K562 (cell line): ENCODE measurements around the gene CCN5. TPM values are rescaled to one million over a fixed set of nuclear protein-coding genes. Genes with fewer than 3 reads are reported as not detected.
A peak's percentile ranks its signal among the peaks of the same experiment; 100 is the strongest.

Experiments used
- CBX3 ChIP-seq, 2 experiments: IDR thresholded peaks; 1 replicate in 1 of 2; 2 replicates in 1 of 2; pipeline ENCODE4 v1.6.1; 2012; ENCODE audit warnings: inconsistent platforms in 2 of 2, low read length in 2 of 2, borderline replicate concordance in 1 of 2, control low read depth in 1 of 2
- CEBPB ChIP-seq: fragments of 450-650 bp; IDR thresholded peaks from 2 replicates; pipeline ENCODE4 v1.6.1; 2016; ENCODE audit warnings: missing genetic modification characterization, missing compliant biosample characterization
- CTBP1 ChIP-seq: fragments of 450-650 bp; IDR thresholded peaks from 2 replicates; pipeline ENCODE4 v1.6.1; 2016; ENCODE audit warnings: borderline replicate concordance
- ETV5 ChIP-seq: sonication (generic); formaldehyde crosslinking; IDR thresholded peaks from 2 replicates; pipeline ENCODE4 v1.4.0; 2020; ENCODE audit warnings: low read depth, mild to moderate bottlenecking, missing genetic modification reagents
- ETV6 ChIP-seq, 3 experiments: fragments of 150-350 bp in 1 of 3; sonication (generic) in 1 of 3; formaldehyde crosslinking in 1 of 3; IDR thresholded peaks; 2 replicates each; pipeline versions ENCODE4 v1.6.1 to v1.8.0; 2014 to 2022; ENCODE audit warnings: borderline replicate concordance in 2 of 3, low read depth in 2 of 3, antibody characterized with exemption in 1 of 3, low read length in 1 of 3, mild to moderate bottlenecking in 1 of 3, missing genetic modification reagents in 1 of 3
- FOXA3 ChIP-seq, 2 experiments: fragments of 450-650 bp in 1 of 2; sonication (generic) in 1 of 2; formaldehyde crosslinking; IDR thresholded peaks in 1 of 2; conservative IDR thresholded peaks in 1 of 2; 2 replicates each; pipeline versions ENCODE4 v1.4.0 to v1.8.0; 2020 to 2022; ENCODE audit warnings: mild to moderate bottlenecking in 2 of 2, missing genetic modification reagents in 1 of 2
- KAT2B ChIP-seq: IDR thresholded peaks from one replicate; pipeline ENCODE4 v1.6.1; 2012; ENCODE audit warnings: low read depth, mild to moderate bottlenecking, control low read depth, inconsistent platforms, low read length, moderate library complexity
- KDM1A ChIP-seq, 2 experiments: fragments of 450-650 bp; IDR thresholded peaks; 2 replicates each; pipeline ENCODE4 v1.6.1; 2016; ENCODE audit warnings: mild to moderate bottlenecking in 2 of 2
- REST ChIP-seq, 2 experiments: fragments of 450-650 bp; formaldehyde crosslinking in 1 of 2; IDR thresholded peaks; 2 replicates each; pipeline versions ENCODE4 v1.4.0 to v1.6.1; 2014 to 2020; ENCODE audit warnings: mild to moderate bottlenecking in 2 of 2, borderline replicate concordance in 1 of 2, low read depth in 1 of 2
- SFPQ ChIP-seq: fragments of 200-400 bp; formaldehyde crosslinking; IDR thresholded peaks from 2 replicates; pipeline ENCODE4 v1.6.1; 2017; ENCODE audit warnings: mild to moderate bottlenecking, low read depth, low read length, moderate library complexity
- SMAD4 ChIP-seq: fragments of 250-450 bp; sonication (Bioruptor Pico); conservative IDR thresholded peaks from 2 replicates; pipeline ENCODE4 v1.8.0; 2021; ENCODE audit warnings: inconsistent platforms, mild to moderate bottlenecking, moderate library complexity
- TBL1XR1 ChIP-seq, 2 experiments: IDR thresholded peaks; 2 replicates each; pipeline ENCODE4 v1.6.1; 2012; ENCODE audit warnings: improper control_type of control experiment in 2 of 2, low read length in 2 of 2, mild to moderate bottlenecking in 1 of 2
- TEAD4 ChIP-seq, 2 experiments: sonication (generic) in 1 of 2; formaldehyde crosslinking in 1 of 2; IDR thresholded peaks; 2 replicates each; pipeline versions ENCODE4 v1.6.1 to v1.8.0; 2012 to 2022; ENCODE audit warnings: borderline replicate concordance in 1 of 2, inconsistent platforms in 1 of 2, low read length in 1 of 2, mild to moderate bottlenecking in 1 of 2, missing genetic modification reagents in 1 of 2
- ZBTB17 ChIP-seq: fragments of 450-650 bp; formaldehyde crosslinking; IDR thresholded peaks from 2 replicates; pipeline ENCODE4 v1.4.0; 2020; ENCODE audit warnings: mild to moderate bottlenecking
- ZNF146 ChIP-seq: IDR thresholded peaks from one replicate; pipeline ENCODE4 v1.6.1; 2018; ENCODE audit warnings: missing compliant biosample characterization; ENCODE audit not compliant: unreplicated experiment
- ZNF274 ChIP-seq: IDR thresholded peaks from 2 replicates; pipeline ENCODE4 v1.6.1; 2011; ENCODE audit warnings: low read depth, mild to moderate bottlenecking, low read length, moderate library complexity, borderline replicate concordance
- ZNF316 ChIP-seq: fragments of 450-650 bp; IDR thresholded peaks from 2 replicates; pipeline ENCODE4 v1.6.1; 2016
- polyA plus RNA-seq, 8 experiments: library from polyadenylated mRNA; depleted of rRNA in 4 of 8; stranded (reverse) in 5 of 8; unstranded in 3 of 8; fragments of >200 nt; fragmentation: Nextera tagmentation in 2 of 8; fragmentation: Illumina TruSeq in 1 of 8; extraction: Ambion mirVana in 2 of 8; extraction: Trizol in 1 of 8; gene quantifications; 2 replicates each; pipeline versions ENCODE4 v1.2.1 to v1.2.3, GENCODE V29; 2011 to 2014; ENCODE audit warnings: inconsistent platforms in 1 of 8, missing spikeins in 1 of 8
- total RNA-seq, 7 experiments: library from RNA; depleted of rRNA in 6 of 7; stranded (reverse); fragments of >200 nt in 6 of 7; fragmentation: Illumina TruSeq in 2 of 7; extraction: Trizol in 2 of 7; gene quantifications; 2 replicates each; pipeline versions ENCODE4 v1.2.1 to v1.2.3, GENCODE V29; 2011 to 2021; ENCODE audit warnings: low replicate concordance in 1 of 7

The CCN5 gene
- total and polyA plus RNA-seq, 9 of the 15 experiments (the other 6 are each of a cell fraction or from before 2014, with no cell fraction given), result not detected

GRCh38 chr20:44678990-44679611, 36.1 kb upstream of the CCN5 start (continued):
- TF ChIP-seq SFPQ, result no peak
- no peak for TF ChIP-seq ZNF316
- 0 out of 2 replicates have a peak, but pooled peaks have one; percentile 5 for TF ChIP-seq REST (IDR thresholded peaks at IDR 0.05; ENCODE audit: borderline replicate concordance)
- TF ChIP-seq REST (CRISPR knock-in tag; IDR thresholded peaks at IDR 0.05; ENCODE audit: low read depth), result no peak
- TF ChIP-seq ZNF146 (CRISPR knock-in tag), result no peak
- TF ChIP-seq TEAD4 (IDR thresholded peaks at IDR 0.05; ENCODE audit: low read length), result no peak
- no peak for TF ChIP-seq TEAD4 (CRISPR knock-in tag; IDR thresholded peaks at IDR 0.05; ENCODE audit: borderline replicate concordance)
- no peak for TF ChIP-seq ZNF274
- 0 out of 2 replicates have a peak, but pooled peaks have one; percentile 47 for TF ChIP-seq ZBTB17 (CRISPR knock-in tag)
- TF ChIP-seq ETV5 (CRISPR knock-in tag), result no peak
- TF ChIP-seq KDM1A (IDR thresholded peaks at IDR 0.05), result peak; percentile 70 to 72
- TF ChIP-seq FOXA3 (CRISPR knock-in tag; conservative IDR thresholded peaks at IDR 0.05 in 1 of 2, IDR thresholded peaks at IDR 0.05 in 1 of 2), result no peak
- peak; percentile 42; the same call in 1 of the 2 replicates for TF ChIP-seq CTBP1
- no peak for TF ChIP-seq KAT2B
- TF ChIP-seq ETV6 (IDR thresholded peaks at IDR 0.05; ENCODE audit: borderline replicate concordance in 1 of 2, low read depth in 2 of 2, low read length in 1 of 2), result no peak
- TF ChIP-seq ETV6 (CRISPR knock-in tag; IDR thresholded peaks at IDR 0.05; ENCODE audit: borderline replicate concordance), result no peak
- TF ChIP-seq CBX3 (IDR thresholded peaks at IDR 0.05; ENCODE audit: borderline replicate concordance in 1 of 2, low read length in 2 of 2), result no peak
- peak; percentile 33; the same call in 1 of the 2 replicates for TF ChIP-seq SMAD4 (CRISPR knock-in tag)
- TF ChIP-seq CEBPB, result peak; percentile 47
- TF ChIP-seq TBL1XR1 (IDR thresholded peaks at IDR 0.05; ENCODE audit: low read length in 2 of 2), result no peak
